ENCODE results near the gene GTF2A1.

GRCh38 chr14:81261176-81261575 lies 40.4 kb upstream of the GTF2A1 start:
- no peak for TF ChIP-seq CTCF (IDR thresholded peaks at IDR 0.05)
- no peak for TF ChIP-seq POLR2AphosphoS5 (IDR thresholded peaks at IDR 0.05)
- no peak for TF ChIP-seq POLR2A (IDR thresholded peaks at IDR 0.05)
